Astrocyte (in vitro differentiated cells and primary cell): ENCODE data around the gene PIK3R2.

Source experiments
- EZH2 ChIP-seq: IDR thresholded peaks from 2 replicates; pipeline ENCODE4 v1.6.1; 2012; ENCODE audit warnings: mild to moderate bottlenecking, low read length, inconsistent platforms; ENCODE audit not compliant: insufficient read depth
- TF ChIP-seq, protein P1 (sequence below): IDR thresholded peaks from 2 replicates; pipeline ENCODE4 v1.5.1; 2011; ENCODE audit warnings: low read depth, mild to moderate bottlenecking, inconsistent platforms, low read length, moderate library complexity; ENCODE audit not compliant: insufficient read depth

- TF ChIP-seq, protein P1, sequence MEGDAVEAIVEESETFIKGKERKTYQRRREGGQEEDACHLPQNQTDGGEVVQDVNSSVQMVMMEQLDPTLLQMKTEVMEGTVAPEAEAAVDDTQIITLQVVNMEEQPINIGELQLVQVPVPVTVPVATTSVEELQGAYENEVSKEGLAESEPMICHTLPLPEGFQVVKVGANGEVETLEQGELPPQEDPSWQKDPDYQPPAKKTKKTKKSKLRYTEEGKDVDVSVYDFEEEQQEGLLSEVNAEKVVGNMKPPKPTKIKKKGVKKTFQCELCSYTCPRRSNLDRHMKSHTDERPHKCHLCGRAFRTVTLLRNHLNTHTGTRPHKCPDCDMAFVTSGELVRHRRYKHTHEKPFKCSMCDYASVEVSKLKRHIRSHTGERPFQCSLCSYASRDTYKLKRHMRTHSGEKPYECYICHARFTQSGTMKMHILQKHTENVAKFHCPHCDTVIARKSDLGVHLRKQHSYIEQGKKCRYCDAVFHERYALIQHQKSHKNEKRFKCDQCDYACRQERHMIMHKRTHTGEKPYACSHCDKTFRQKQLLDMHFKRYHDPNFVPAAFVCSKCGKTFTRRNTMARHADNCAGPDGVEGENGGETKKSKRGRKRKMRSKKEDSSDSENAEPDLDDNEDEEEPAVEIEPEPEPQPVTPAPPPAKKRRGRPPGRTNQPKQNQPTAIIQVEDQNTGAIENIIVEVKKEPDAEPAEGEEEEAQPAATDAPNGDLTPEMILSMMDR: no peak
- no peak for TF ChIP-seq EZH2
Measured at GRCh38 chr19:18204394-18205199, 51.6 kb downstream of the PIK3R2 start.
